Measurements from ENCODE around the gene MEF2D. TPM values are rescaled to one million over a fixed set of nuclear protein-coding genes. Genes with fewer than 3 reads are reported as not detected.

Gene MEF2D
- total RNA-seq, 5 donors from 2014 or later (not counting 1 experiment from before 2014, with no cell fraction given): 60.7 to 133 (median 79.3) TPM

DNA sequence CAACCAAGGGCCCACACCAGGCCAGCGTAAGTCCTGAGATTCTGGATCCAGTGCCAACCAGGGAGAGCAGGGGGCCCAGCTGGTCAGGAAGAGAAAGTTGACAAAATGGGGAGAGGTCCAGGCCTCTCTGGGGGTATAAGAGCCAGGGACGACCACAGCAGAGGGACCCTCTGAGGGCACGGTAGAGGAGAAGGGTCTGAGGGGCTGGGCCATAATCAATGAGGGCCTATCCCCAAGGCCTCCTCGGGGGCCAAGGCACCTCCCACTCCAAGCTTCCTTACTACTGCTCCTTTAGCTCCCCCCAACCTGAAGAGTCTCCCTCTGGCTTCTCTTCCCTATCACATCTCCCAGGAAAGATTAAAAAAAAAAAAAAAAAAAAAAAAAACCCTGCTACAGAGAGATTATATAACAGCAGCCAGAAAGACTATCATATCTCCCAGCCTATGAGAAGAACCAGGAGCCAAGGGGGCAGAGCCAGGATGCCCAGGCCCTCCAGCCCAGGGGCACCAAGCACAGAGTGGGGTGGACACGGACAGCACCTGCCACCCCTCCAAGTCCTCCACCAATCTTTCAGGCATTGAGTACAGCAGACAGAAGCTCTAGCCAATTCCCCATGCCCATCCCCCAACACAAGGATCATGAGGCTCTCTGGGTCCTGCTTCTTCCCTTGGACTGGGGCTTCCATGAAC is 2.7 kb downstream of the MEF2D start:
- ATAC-seq (replicated peaks in 1 of 4) (no peak), DNase-seq (no peak)
- Mint-ChIP-seq H3K36me3 (peaks cover 10% of the 10 kb centered on the region), H3K4me1 (peaks cover 69 to 79% (median 78%) of the 10 kb centered on the region in 3 donors), H3K27me3 (no peaks in the 10 kb centered on the region), H3K4me3 (peak overlapping the region; percentile 82 to 92 (median 90)), H3K9me3 (no peaks in the 10 kb centered on the region), H3K27ac (peak overlapping the region; percentile 74 to 92)
- H3K27me3 ChIP-seq (replicated peaks in 1 of 2; ENCODE audit: control insufficient read depth in 2 of 2, extremely low read depth in 1 of 2, insufficient read depth in 2 of 2, low read length in 1 of 2): no peaks in the 10 kb centered on the region
- ChIA-PET CTCF (interaction anchor here (0.7 to 1.3 kb wide), 4 partner anchors 10 to 84 kb away, joined by 3 to 4 read pairs (median 3); no protein-coding TSS in a partner anchor), POLR2A (interaction anchor here (0.5 to 1.0 kb wide), 5 partner anchors 10 to 219 kb away, joined by 3 to 7 read pairs (median 6); no protein-coding TSS in a partner anchor)
- peaks cover 52 to 86% of the 10 kb centered on the region in 2 experiments for H3K4me1 ChIP-seq (ENCODE audit: control insufficient read depth in 1 of 2, extremely low read depth in 1 of 2, insufficient read depth in 2 of 2, low read length in 2 of 2)
- peak overlapping the region; percentile 31 for H3K27ac ChIP-seq (ENCODE audit: low read length)
- H3K4me3 ChIP-seq (ENCODE audit: control insufficient read depth in 1 of 2, extremely low read depth in 1 of 2, low read length in 1 of 2): peak overlapping the region; percentile 2 to 58
- 100% methylated on average over 1 of the region's 5 CpGs for WGBS (ENCODE audit: insufficient coverage)
- no peaks in the 10 kb centered on the region for H3K9me3 ChIP-seq
- peaks cover 3 to 16% of the 10 kb centered on the region in 2 donors for H3K36me3 ChIP-seq (ENCODE audit: control insufficient read depth in 2 of 2, extremely low read depth in 1 of 2, insufficient read depth in 1 of 2, low read length in 1 of 2)

- DNase-seq (no peak), ATAC-seq (replicated peaks in 1 of 4) (no peak)
- H3K4me3 ChIP-seq (ENCODE audit: control insufficient read depth in 1 of 2, extremely low read depth in 1 of 2, low read length in 1 of 2): peak overlapping the region in 1 of 2 donors; percentile 17
- POLR2A ChIA-PET: interaction anchor here in 1 of 2 donors (0.6 kb wide), 1 partner anchor 10 kb away, joined by 7 read pairs; no protein-coding TSS in a partner anchor
- H3K27me3 ChIP-seq (replicated peaks in 1 of 2; ENCODE audit: control insufficient read depth in 2 of 2, extremely low read depth in 1 of 2, insufficient read depth in 2 of 2, low read length in 1 of 2): no peaks in the 10 kb centered on the region
- peak overlapping the region; percentile 77 to 92 for H3K27ac Mint-ChIP-seq
- peaks cover 52 to 86% of the 10 kb centered on the region in 2 experiments for H3K4me1 ChIP-seq (ENCODE audit: control insufficient read depth in 1 of 2, extremely low read depth in 1 of 2, insufficient read depth in 2 of 2, low read length in 2 of 2)
- H3K36me3 Mint-ChIP-seq: peaks cover 16% of the 10 kb centered on the region
- peaks cover 3 to 19% of the 10 kb centered on the region in 2 donors for H3K36me3 ChIP-seq (ENCODE audit: control insufficient read depth in 2 of 2, extremely low read depth in 1 of 2, insufficient read depth in 1 of 2, low read length in 1 of 2)
- WGBS (ENCODE audit: insufficient coverage): 76% methylated on average over 7 of the region's 11 CpGs
- peak overlapping the region; percentile 82 to 92 (median 90) for H3K4me3 Mint-ChIP-seq
- no peaks in the 10 kb centered on the region for H3K9me3 Mint-ChIP-seq
- peak overlapping the region; percentile 31 for H3K27ac ChIP-seq (ENCODE audit: low read length)
- H3K4me1 Mint-ChIP-seq: peaks cover 69 to 79% (median 78%) of the 10 kb centered on the region in 3 donors
- no peaks in the 10 kb centered on the region for H3K9me3 ChIP-seq
- CTCF ChIA-PET: interaction anchor here in 1 of 2 donors (0.7 kb wide), 1 partner anchor 11 kb away, joined by 3 read pairs; no protein-coding TSS in a partner anchor
- H3K27me3 Mint-ChIP-seq: no peaks in the 10 kb centered on the region
These were observed 3.4 kb downstream of the MEF2D start for GRCh38 chr1:156497078-156497742.

GRCh38 chr1:156496211-156496761 is 4.3 kb downstream of the MEF2D start:
- H3K27me3 ChIP-seq (replicated peaks in 1 of 2; ENCODE audit: control insufficient read depth in 2 of 2, extremely low read depth in 1 of 2, insufficient read depth in 2 of 2, low read length in 1 of 2): no peaks in the 10 kb centered on the region
- CTCF ChIA-PET: interaction anchor here in 1 of 2 donors (0.5 kb wide), 1 partner anchor 10 kb away, joined by 4 read pairs; no protein-coding TSS in a partner anchor
- H3K27ac ChIP-seq (ENCODE audit: low read length): no peak overlapping the region
- no peak for ATAC-seq (replicated peaks in 1 of 4)
- Mint-ChIP-seq H3K27me3 (no peaks in the 10 kb centered on the region), H3K27ac (peak overlapping the region; percentile 86 to 92), H3K36me3 (peaks cover 21% of the 10 kb centered on the region), H3K4me3 (peak overlapping the region; percentile 48 to 90 (median 82)), H3K4me1 (peaks cover 74 to 79% (median 79%) of the 10 kb centered on the region in 3 donors), H3K9me3 (no peaks in the 10 kb centered on the region)
- no peaks in the 10 kb centered on the region for H3K9me3 ChIP-seq
- no peak overlapping the region for H3K4me3 ChIP-seq (ENCODE audit: control insufficient read depth in 1 of 2, extremely low read depth in 1 of 2, low read length in 1 of 2)
- H3K4me1 ChIP-seq (ENCODE audit: control insufficient read depth in 1 of 2, extremely low read depth in 1 of 2, insufficient read depth in 2 of 2, low read length in 2 of 2): peaks cover 54 to 86% of the 10 kb centered on the region in 2 experiments
- no peak for DNase-seq
- peaks cover 3 to 24% of the 10 kb centered on the region in 2 donors for H3K36me3 ChIP-seq (ENCODE audit: control insufficient read depth in 2 of 2, extremely low read depth in 1 of 2, insufficient read depth in 1 of 2, low read length in 1 of 2)
- WGBS (ENCODE audit: insufficient coverage): 54% methylated on average over 6 of the region's 10 CpGs
- POLR2A ChIA-PET: interaction anchor here in 1 of 2 donors (0.6 kb wide), 1 partner anchor 39 kb away, joined by 5 read pairs; no protein-coding TSS in a partner anchor

GRCh38 chr1:156495401-156496140 is 5.0 kb downstream of the MEF2D start:
- peak overlapping the region in 2 of 3 donors; percentile 23 to 82 for H3K4me3 Mint-ChIP-seq
- H3K9me3 Mint-ChIP-seq: no peaks in the 10 kb centered on the region
- H3K36me3 Mint-ChIP-seq: peaks cover 21% of the 10 kb centered on the region
- ChIA-PET POLR2A (interaction anchor here in 1 of 2 donors (0.8 kb wide), 1 partner anchor 13 kb away, joined by 4 read pairs; no protein-coding TSS in a partner anchor), CTCF (no interaction called here)
- H3K36me3 ChIP-seq (ENCODE audit: control insufficient read depth in 2 of 2, extremely low read depth in 1 of 2, insufficient read depth in 1 of 2, low read length in 1 of 2): peaks cover 3 to 24% of the 10 kb centered on the region in 2 donors
- ATAC-seq (replicated peaks in 1 of 4): no peak
- H3K27ac ChIP-seq (ENCODE audit: low read length): no peak overlapping the region
- DNase-seq: no peak
- no peaks in the 10 kb centered on the region for H3K27me3 Mint-ChIP-seq
- no peak overlapping the region for H3K4me3 ChIP-seq (ENCODE audit: control insufficient read depth in 1 of 2, extremely low read depth in 1 of 2, low read length in 1 of 2)
- no peaks in the 10 kb centered on the region for H3K27me3 ChIP-seq (replicated peaks in 1 of 2; ENCODE audit: control insufficient read depth in 2 of 2, extremely low read depth in 1 of 2, insufficient read depth in 2 of 2, low read length in 1 of 2)
- peaks cover 61 to 90% of the 10 kb centered on the region in 2 experiments for H3K4me1 ChIP-seq (ENCODE audit: control insufficient read depth in 1 of 2, extremely low read depth in 1 of 2, insufficient read depth in 2 of 2, low read length in 2 of 2)
- peak overlapping the region; percentile 86 to 92 for H3K27ac Mint-ChIP-seq
- H3K9me3 ChIP-seq: no peaks in the 10 kb centered on the region
- WGBS (ENCODE audit: insufficient coverage): 84% methylated on average over 6 of the region's 9 CpGs
- peaks cover 81 to 86% (median 85%) of the 10 kb centered on the region in 3 donors for H3K4me1 Mint-ChIP-seq

DNA sequence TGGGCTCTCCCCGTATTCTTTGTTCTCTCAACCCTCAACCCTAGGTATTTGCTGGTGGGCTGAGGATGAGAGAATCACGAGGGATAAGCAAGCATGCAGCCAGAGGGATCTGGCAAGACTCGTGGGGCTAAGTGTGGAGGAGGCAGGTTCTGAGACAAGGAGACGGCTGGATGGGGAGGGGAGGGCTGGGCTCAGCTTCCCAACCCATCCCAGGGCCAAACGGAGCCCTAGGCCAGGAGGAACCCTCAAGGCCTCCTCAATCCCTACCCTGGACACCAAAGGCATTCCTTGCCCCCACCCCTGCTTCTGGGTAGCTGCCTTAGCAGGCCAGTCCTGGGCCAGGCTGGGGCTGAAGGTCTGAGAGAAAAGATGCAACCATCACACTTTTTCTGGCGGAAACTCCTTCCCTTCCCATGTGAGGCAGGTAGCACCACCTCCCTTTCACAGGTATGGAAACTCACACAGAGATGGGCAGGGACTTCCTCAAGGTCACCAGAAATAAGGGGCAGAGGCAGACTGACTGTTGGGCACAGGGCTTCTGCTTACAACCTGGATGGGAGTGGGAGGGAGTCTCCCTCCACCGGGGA is 6.2 kb downstream of the MEF2D start:
- peak overlapping the region in 2 of 3 donors; percentile 24 to 82 for H3K4me3 Mint-ChIP-seq
- no peak overlapping the region for H3K4me3 ChIP-seq (ENCODE audit: control insufficient read depth in 1 of 2, extremely low read depth in 1 of 2, low read length in 1 of 2)

More for the DNA sequence above, 6.2 kb downstream of the MEF2D start:
- WGBS (ENCODE audit: insufficient coverage): 70% methylated on average over 2 of the region's 7 CpGs
- Mint-ChIP-seq H3K9me3 (no peaks in the 10 kb centered on the region), H3K4me1 (peaks cover 93 to 97% (median 97%) of the 10 kb centered on the region in 3 donors), H3K27ac (peak overlapping the region; percentile 84 to 92), H3K27me3 (no peaks in the 10 kb centered on the region), H3K36me3 (peaks cover 21% of the 10 kb centered on the region)
- no peak overlapping the region for H3K27ac ChIP-seq (ENCODE audit: low read length)
- H3K27me3 ChIP-seq (replicated peaks in 1 of 2; ENCODE audit: control insufficient read depth in 2 of 2, extremely low read depth in 1 of 2, insufficient read depth in 2 of 2, low read length in 1 of 2): no peaks in the 10 kb centered on the region
- no peaks in the 10 kb centered on the region for H3K9me3 ChIP-seq
- peaks cover 73 to 100% of the 10 kb centered on the region in 2 experiments for H3K4me1 ChIP-seq (ENCODE audit: control insufficient read depth in 1 of 2, extremely low read depth in 1 of 2, insufficient read depth in 2 of 2, low read length in 2 of 2)
- POLR2A ChIA-PET: no interaction called here
- H3K36me3 ChIP-seq (ENCODE audit: control insufficient read depth in 2 of 2, extremely low read depth in 1 of 2, insufficient read depth in 1 of 2, low read length in 1 of 2): peaks cover 3 to 24% of the 10 kb centered on the region in 2 donors
- DNase-seq (no peak), ATAC-seq (replicated peaks in 1 of 4) (no peak)
- CTCF ChIA-PET: no interaction called here

Measured in T-cell (primary cell).